Psoas muscle (tissue), 8 donors: ENCODE measurements around the gene TAS1R1. TPM values are rescaled to one million over a fixed set of nuclear protein-coding genes. Genes with fewer than 3 reads are reported as not detected.

Experiments
- ATAC-seq, 4 donors: fragments of 200-7000 bp; cut with Tn5 transposase; one replicate each; pipeline ENCODE4 v1.9.1; 2020; ENCODE audit warnings: moderate library complexity in 3 of 4, mild to moderate bottlenecking in 2 of 4
- DNase-seq, 2 donors: peaks; one replicate each; pipeline ENCODE4 v3.0.0-alpha.2; 2020
- H3K27ac ChIP-seq: fragments of 200-600 bp; one replicate; pipeline ENCODE4 v1.8.0; 2022
- H3K27me3 ChIP-seq, 3 donors: fragments of 200-600 bp in 1 of 3; one replicate each; pipeline versions ENCODE4 v1.6.1 to v1.8.0; 2013 to 2022; ENCODE audit warnings: low read length in 2 of 3, mild to moderate bottlenecking in 2 of 3, moderate library complexity in 1 of 3; ENCODE audit not compliant: insufficient read depth in 3 of 3
- H3K36me3 ChIP-seq, 2 donors: fragments of 200-600 bp in 1 of 2; one replicate each; pipeline versions ENCODE4 v1.6.1 to v1.8.0; 2013 to 2022; ENCODE audit warnings: low read depth in 1 of 2, mild to moderate bottlenecking in 1 of 2, moderate library complexity in 1 of 2; ENCODE audit not compliant: insufficient read depth in 1 of 2
- H3K4me1 ChIP-seq: fragments of 200-600 bp; one replicate; pipeline ENCODE4 v1.8.0; 2022
- H3K4me3 ChIP-seq: fragments of 200-600 bp; one replicate; pipeline ENCODE4 v1.8.0; 2022; ENCODE audit warnings: mild to moderate bottlenecking
- H3K9me3 ChIP-seq: fragments of 200-600 bp; one replicate; pipeline ENCODE4 v1.8.0; 2022
- WGBS, 3 donors: extraction: QIAGEN DNeasy Blood & Tissue Kit; methylation state at CpG; one replicate each; pipeline versions ENCODE4 v1.1.6 to v1.1.7; 2013; 5-methylcytosine and 5-hydroxymethylcytosine counted together
- intact Hi-C, 2 donors: fragments of 100-400 bp; cut with DNase I; formaldehyde crosslinking; loops; one replicate each; pipeline versions ENCODE4 v1.11.0 to v1.14.2; 2022
- polyA plus RNA-seq, 3 donors: library from polyadenylated mRNA; stranded (reverse); fragments of 200-250 nt; gene quantifications; one replicate each; pipeline ENCODE4 v1.2.3, GENCODE V29; 2013
- total RNA-seq, 4 donors: library from RNA; stranded (reverse); fragmentation: NEBNext Ultra II Directional in 2 of 4; extraction: Animal tissue kit (Norgen Biotek cat#: 25700) in 2 of 4; gene quantifications; one replicate each; pipeline versions ENCODE4 v1.2.1 to v1.2.4, GENCODE V29; 2021 to 2023
- TF ChIP-seq, protein P1 (sequence below): fragments of 200-600 bp; IDR thresholded peaks from one replicate; pipeline ENCODE4 v1.8.0; 2022; ENCODE audit warnings: antibody characterized with exemption
- donor health status: healthy with polysubstance abuse.
- donor health status: DM: no; HTN: no; CAD: no; lungs with moderate emphysema.
- donor health status: Bipolar disorder and iron deficiency.
- donor health status: healthy.
- donor health status: DM: yes; HTN: yes; CAD: no.
- donor health status: DM: no; HTN: no; CAD: no.
- donor health status: DM: no; HTN: no; CAD: no.
- donor health status: DM: yes; HTN: yes; CAD: no.

The TAS1R1 gene
- total and polyA plus RNA-seq, 7 donors = 0.04 to 0.16 TPM; not detected in 5

- TF ChIP-seq, protein P1, sequence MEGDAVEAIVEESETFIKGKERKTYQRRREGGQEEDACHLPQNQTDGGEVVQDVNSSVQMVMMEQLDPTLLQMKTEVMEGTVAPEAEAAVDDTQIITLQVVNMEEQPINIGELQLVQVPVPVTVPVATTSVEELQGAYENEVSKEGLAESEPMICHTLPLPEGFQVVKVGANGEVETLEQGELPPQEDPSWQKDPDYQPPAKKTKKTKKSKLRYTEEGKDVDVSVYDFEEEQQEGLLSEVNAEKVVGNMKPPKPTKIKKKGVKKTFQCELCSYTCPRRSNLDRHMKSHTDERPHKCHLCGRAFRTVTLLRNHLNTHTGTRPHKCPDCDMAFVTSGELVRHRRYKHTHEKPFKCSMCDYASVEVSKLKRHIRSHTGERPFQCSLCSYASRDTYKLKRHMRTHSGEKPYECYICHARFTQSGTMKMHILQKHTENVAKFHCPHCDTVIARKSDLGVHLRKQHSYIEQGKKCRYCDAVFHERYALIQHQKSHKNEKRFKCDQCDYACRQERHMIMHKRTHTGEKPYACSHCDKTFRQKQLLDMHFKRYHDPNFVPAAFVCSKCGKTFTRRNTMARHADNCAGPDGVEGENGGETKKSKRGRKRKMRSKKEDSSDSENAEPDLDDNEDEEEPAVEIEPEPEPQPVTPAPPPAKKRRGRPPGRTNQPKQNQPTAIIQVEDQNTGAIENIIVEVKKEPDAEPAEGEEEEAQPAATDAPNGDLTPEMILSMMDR = no peak
- no peaks in the 10 kb centered on the region for H3K36me3 ChIP-seq
- DNase-seq (no peak), ATAC-seq (no peak)
- H3K27ac ChIP-seq = no peak overlapping the region
- peaks cover 9% of the 10 kb centered on the region for H3K4me1 ChIP-seq
- peaks cover 0 to 4% (median 0%) of the 10 kb centered on the region in 3 donors for H3K27me3 ChIP-seq
- H3K4me3 ChIP-seq = no peak overlapping the region
- intact Hi-C loops = no loop called here
- 77 to 91% (median 78%) methylated on average over 10 of the region's 10 CpGs for WGBS, 3 donors
- H3K9me3 ChIP-seq = no peaks in the 10 kb centered on the region
Observed at GRCh38 chr1:6509919-6510291, 45.2 kb upstream of the TAS1R1 start.

DNA sequence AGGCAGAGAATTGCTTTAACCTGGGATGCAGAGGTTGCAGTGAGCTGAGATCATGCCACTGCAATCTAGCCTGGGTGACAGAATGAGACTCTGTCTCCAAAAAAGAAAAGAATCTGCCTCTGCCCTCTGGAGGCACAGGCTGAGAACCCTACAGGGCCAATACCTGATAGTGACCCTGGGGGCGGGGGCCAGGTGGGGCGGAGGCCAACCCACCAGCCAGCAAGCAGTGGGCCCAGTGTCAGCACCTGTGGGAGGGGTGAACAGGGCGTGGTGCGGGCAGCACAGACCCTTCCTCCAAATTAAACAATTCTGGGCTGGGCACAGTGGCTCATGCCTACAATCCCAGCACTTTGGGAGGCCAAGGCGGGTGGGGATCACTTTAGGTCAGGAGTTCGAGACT is 44.6 kb upstream of the TAS1R1 start:
- TF ChIP-seq, protein P1 = no peak
- Histone ChIP-seq H3K9me3 (no peaks in the 10 kb centered on the region), H3K4me3 (no peak overlapping the region), H3K27ac (no peak overlapping the region), H3K36me3 (no peaks in the 10 kb centered on the region), H3K27me3 (peaks cover 0 to 2% (median 0%) of the 10 kb centered on the region in 3 donors), H3K4me1 (peaks cover 9% of the 10 kb centered on the region)
- WGBS, 3 donors = 78 to 90% (median 81%) methylated on average over 6 of the region's 6 CpGs
- no peak for ATAC-seq
- intact Hi-C loops = no loop called here
- DNase-seq = no peak

GRCh38 chr1:6511056-6511455 is 44.1 kb upstream of the TAS1R1 start:
- no peaks in the 10 kb centered on the region for H3K27me3 ChIP-seq
- no peak for ATAC-seq
- no peak overlapping the region for H3K27ac ChIP-seq
- TF ChIP-seq, protein P1 = no peak
- no peak for DNase-seq
- intact Hi-C loops = no loop called here
- H3K4me3 ChIP-seq = no peak overlapping the region
- peaks cover 9% of the 10 kb centered on the region for H3K4me1 ChIP-seq
- no peaks in the 10 kb centered on the region for H3K9me3 ChIP-seq
- 69 to 80% (median 70%) methylated on average over 6 of the region's 6 CpGs for WGBS, 3 donors
- no peaks in the 10 kb centered on the region for H3K36me3 ChIP-seq

DNA sequence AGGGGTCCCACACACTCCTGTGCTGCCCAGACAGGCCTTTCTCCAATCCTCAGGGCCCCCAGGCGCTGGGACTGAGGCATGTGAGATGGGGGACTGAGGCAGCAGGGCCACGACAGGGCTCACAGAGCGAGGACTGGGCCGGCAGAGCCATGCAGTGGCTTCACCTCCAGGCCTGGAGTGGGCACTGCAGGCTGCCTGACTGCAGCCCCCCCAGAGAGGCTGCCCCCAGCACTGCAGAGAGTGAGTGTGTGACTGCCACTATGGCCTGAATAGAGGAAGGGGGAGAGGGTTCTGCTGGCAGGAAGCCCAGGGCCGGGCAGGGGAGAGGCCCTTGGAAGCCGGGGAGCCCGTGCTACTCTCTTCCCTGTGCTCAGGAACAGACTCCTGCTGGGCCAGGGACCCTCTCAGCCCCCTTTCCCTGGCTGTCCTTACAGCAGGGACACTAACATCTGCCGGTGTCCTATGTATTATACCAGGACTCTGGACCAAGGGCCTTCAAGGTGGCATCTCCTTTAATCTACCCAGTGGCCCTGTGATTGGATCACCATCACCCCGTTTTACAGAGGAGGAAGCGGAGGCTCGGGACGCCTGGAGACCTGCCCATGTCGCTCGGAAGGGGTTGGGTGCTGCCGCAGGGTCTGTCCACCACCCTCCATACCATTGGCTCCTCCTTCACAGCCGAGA is 43.4 kb upstream of the TAS1R1 start:
- H3K27me3 ChIP-seq = no peaks in the 10 kb centered on the region
- H3K4me3 ChIP-seq = no peak overlapping the region
- H3K9me3 ChIP-seq = no peaks in the 10 kb centered on the region
- DNase-seq (no peak), ATAC-seq (no peak)
- no peaks in the 10 kb centered on the region for H3K36me3 ChIP-seq
- 74 to 84% (median 83%) methylated on average over 15 to 16 of the region's 16 CpGs for WGBS, 3 donors
- H3K4me1 ChIP-seq = peaks cover 9% of the 10 kb centered on the region
- intact Hi-C loops = no loop called here
- TF ChIP-seq, protein P1 = no peak
- H3K27ac ChIP-seq = no peak overlapping the region
